ENCODE results near the gene CLASRP.

DNA sequence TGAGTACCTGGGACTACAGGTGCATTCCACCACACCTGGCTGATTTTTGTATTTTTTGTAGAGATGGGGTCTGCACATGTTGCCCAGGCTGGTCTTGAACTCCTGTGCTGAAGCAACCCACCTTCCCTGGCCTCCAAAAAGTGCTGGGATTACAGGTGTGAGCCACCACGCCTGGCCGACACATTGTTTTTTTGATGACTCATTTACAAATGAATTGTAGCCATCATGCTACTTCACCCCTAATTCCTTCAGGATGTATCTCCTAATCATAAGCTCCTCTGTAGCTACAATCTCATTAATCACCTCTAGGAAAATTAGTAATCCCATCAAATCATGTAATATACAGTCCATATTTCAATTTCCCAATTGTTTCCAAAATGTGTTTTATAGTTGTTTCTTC, 19.7 kb upstream of the CLASRP start:
- TF ChIP-seq, protein P1, sequence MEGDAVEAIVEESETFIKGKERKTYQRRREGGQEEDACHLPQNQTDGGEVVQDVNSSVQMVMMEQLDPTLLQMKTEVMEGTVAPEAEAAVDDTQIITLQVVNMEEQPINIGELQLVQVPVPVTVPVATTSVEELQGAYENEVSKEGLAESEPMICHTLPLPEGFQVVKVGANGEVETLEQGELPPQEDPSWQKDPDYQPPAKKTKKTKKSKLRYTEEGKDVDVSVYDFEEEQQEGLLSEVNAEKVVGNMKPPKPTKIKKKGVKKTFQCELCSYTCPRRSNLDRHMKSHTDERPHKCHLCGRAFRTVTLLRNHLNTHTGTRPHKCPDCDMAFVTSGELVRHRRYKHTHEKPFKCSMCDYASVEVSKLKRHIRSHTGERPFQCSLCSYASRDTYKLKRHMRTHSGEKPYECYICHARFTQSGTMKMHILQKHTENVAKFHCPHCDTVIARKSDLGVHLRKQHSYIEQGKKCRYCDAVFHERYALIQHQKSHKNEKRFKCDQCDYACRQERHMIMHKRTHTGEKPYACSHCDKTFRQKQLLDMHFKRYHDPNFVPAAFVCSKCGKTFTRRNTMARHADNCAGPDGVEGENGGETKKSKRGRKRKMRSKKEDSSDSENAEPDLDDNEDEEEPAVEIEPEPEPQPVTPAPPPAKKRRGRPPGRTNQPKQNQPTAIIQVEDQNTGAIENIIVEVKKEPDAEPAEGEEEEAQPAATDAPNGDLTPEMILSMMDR (IDR thresholded peaks at IDR 0.05; ENCODE audit: low read depth, low read length, poor library complexity, severe bottlenecking) = no peak
- no peak for TF ChIP-seq EZH2phosphoT487 (IDR thresholded peaks at IDR 0.05; ENCODE audit: borderline replicate concordance, low read length)
